K562 (cell line): ENCODE measurements around the gene SLC7A4. TPM values are rescaled to one million over a fixed set of nuclear protein-coding genes. Genes with fewer than 3 reads are reported as not detected.

Source experiments
- ATAC-seq: fragments of 200-7000 bp; cut with Tn5 transposase; 3 replicates; pipeline ENCODE4 v1.9.1; 2020; ENCODE audit warnings: moderate library complexity
- BruUV-seq: library from RNA; stranded (reverse); fragments of 400-500 nt; replicated peaks from 2 replicates; lab custom pipeline; 2021; lab: Mats Ljungman, UMichigan
- CTCF ChIA-PET: fragments of 300-600 bp; formaldehyde crosslinking; extraction: SDS; loops from one replicate; lab custom pipeline; 2021; ENCODE audit warnings: low intra/inter-chr PET ratio; lab: Yijun Ruan, JAX
- POLR2A ChIA-PET: fragments of 300-600, 350-650 bp; sonication (Branson Sonifier 250); formaldehyde crosslinking; extraction: SDS; loops from one replicate; lab custom pipeline; 2021; ENCODE audit warnings: antibody characterized with exemption, inconsistent platforms; lab: Yijun Ruan, JAX
- DNase-seq, 4 experiments: peaks; one replicate each; pipeline versions ENCODE4 v3.0.0 to v3.0.0-alpha.2; 2011 to 2018; ENCODE audit warnings: low spot score in 3 of 4, mixed read lengths in 3 of 4; ENCODE audit errors: extremely low read depth in 1 of 4
- FAIRE-seq: peaks from 2 replicates; lab custom pipeline; 2011; peaks lifted over from hg19 to GRCh38; lab: Jason Lieb, UNC
- H2AFZ ChIP-seq: 2 replicates; pipeline ENCODE4 v1.6.0; 2011; ENCODE audit warnings: low read depth, low read length, control low read depth, inconsistent platforms
- H3K27ac ChIP-seq: fragments of 200-600 bp; 3 replicates; pipeline ENCODE4 v1.8.0; 2011; ENCODE audit warnings: low read depth, mild to moderate bottlenecking, control low read depth, inconsistent platforms, low read length, moderate library complexity, mixed read lengths; ENCODE audit errors: extremely low read depth
- H3K27me3 ChIP-seq, 2 experiments: fragments of 300-600 bp in 1 of 2; 2 replicates in 1 of 2; 3 replicates in 1 of 2; pipeline versions ENCODE4 v1.6.0 to v1.8.0; 2011; ENCODE audit warnings: inconsistent platforms in 2 of 2, low read length in 2 of 2, mild to moderate bottlenecking in 1 of 2, mixed read lengths in 1 of 2, moderate library complexity in 1 of 2; ENCODE audit not compliant: control insufficient read depth in 2 of 2, insufficient read depth in 2 of 2
- H3K36me3 ChIP-seq: fragments of 300-600 bp; 3 replicates; pipeline ENCODE4 v1.8.0; 2011; ENCODE audit warnings: mild to moderate bottlenecking, low read length, inconsistent platforms; ENCODE audit not compliant: control insufficient read depth, insufficient read depth
- H3K4me1 ChIP-seq, 2 experiments: fragments of 200-600 bp in 1 of 2; replicated peaks in 1 of 2; 2 replicates in 1 of 2; 3 replicates in 1 of 2; pipeline versions ENCODE4 v1.5.1 to v1.8.0; 2011; ENCODE audit warnings: inconsistent platforms in 2 of 2, low read length in 2 of 2, mild to moderate bottlenecking in 1 of 2, mixed read lengths in 1 of 2, moderate library complexity in 1 of 2; ENCODE audit not compliant: control insufficient read depth in 2 of 2, insufficient read depth in 2 of 2
- H3K4me2 ChIP-seq: 2 replicates; pipeline ENCODE4 v1.6.1; 2011; ENCODE audit warnings: low read length, control low read depth, inconsistent platforms, mixed read lengths; ENCODE audit not compliant: insufficient read depth
- H3K4me3 ChIP-seq: fragments of 200-600 bp; sonication (generic), shearing (Covaris generic); 2 replicates; pipeline ENCODE4 v1.5.1; 2016; ENCODE audit warnings: control low read depth, inconsistent platforms
- H3K79me2 ChIP-seq: fragments of 200-600 bp; 3 replicates; pipeline ENCODE4 v1.8.0; 2011; ENCODE audit warnings: low read length, inconsistent platforms; ENCODE audit not compliant: control insufficient read depth, insufficient read depth
- H3K9ac ChIP-seq, 2 experiments: 2 replicates each; pipeline versions ENCODE4 v1.6.0 to v1.6.1; 2011; ENCODE audit warnings: low read depth in 2 of 2, low read length in 2 of 2, control low read depth in 1 of 2, inconsistent platforms in 1 of 2, mild to moderate bottlenecking in 1 of 2, mixed read lengths in 1 of 2; ENCODE audit not compliant: insufficient read depth in 1 of 2
- H3K9me1 ChIP-seq: one replicate; pipeline ENCODE4 v1.6.0; 2011; ENCODE audit warnings: inconsistent platforms, mild to moderate bottlenecking, low read length, moderate library complexity; ENCODE audit not compliant: control insufficient read depth, insufficient read depth
- H3K9me3 ChIP-seq: replicated peaks from 2 replicates; pipeline ENCODE4 v1.5.1; 2011; ENCODE audit warnings: low read depth, low read length, inconsistent platforms; ENCODE audit not compliant: control insufficient read depth, insufficient read depth
- H4K20me1 ChIP-seq: replicated peaks from 2 replicates; pipeline ENCODE4 v1.6.1; 2011; ENCODE audit warnings: low read length, inconsistent platforms, mixed read lengths; ENCODE audit not compliant: control insufficient read depth, insufficient read depth
- BACH1 ChIP-seq: fragments of 200-800 bp; sonication (Bioruptor generic); IDR thresholded peaks from 2 replicates; pipeline ENCODE4 v1.6.1; 2016; ENCODE audit warnings: missing genetic modification characterization, missing compliant biosample characterization
- BMI1 ChIP-seq: fragments of 150-350 bp; IDR thresholded peaks from 2 replicates; pipeline ENCODE4 v1.6.1; 2014; ENCODE audit warnings: low read length
- CAMTA2 ChIP-seq: fragments of 250-450 bp; sonication (Bioruptor Pico); conservative IDR thresholded peaks from 2 replicates; pipeline ENCODE4 v1.5.1; 2022
- FOXA3 ChIP-seq, 2 experiments: fragments of 450-650 bp in 1 of 2; sonication (generic) in 1 of 2; formaldehyde crosslinking; IDR thresholded peaks in 1 of 2; conservative IDR thresholded peaks in 1 of 2; 2 replicates each; pipeline versions ENCODE4 v1.4.0 to v1.8.0; 2020 to 2022; ENCODE audit warnings: mild to moderate bottlenecking in 2 of 2, missing genetic modification reagents in 1 of 2
- HDAC6 ChIP-seq: IDR thresholded peaks from 2 replicates; pipeline ENCODE4 v1.6.1; 2012; ENCODE audit warnings: low read depth, mild to moderate bottlenecking, control low read depth, inconsistent platforms, low read length, moderate library complexity
- ID3 ChIP-seq, 2 experiments: fragments of 250-450 bp in 1 of 2; fragments of 450-650 bp in 1 of 2; sonication (Bioruptor Pico) in 1 of 2; IDR thresholded peaks; 2 replicates each; pipeline versions ENCODE4 v1.6.1 to v1.8.0; 2016 to 2021; ENCODE audit warnings: mild to moderate bottlenecking in 2 of 2, moderate library complexity in 2 of 2, missing compliant biosample characterization in 1 of 2, missing genetic modification characterization in 1 of 2
- RCOR1 ChIP-seq, 2 experiments: IDR thresholded peaks; 2 replicates each; pipeline ENCODE4 v1.6.1; 2012; ENCODE audit warnings: low read depth in 2 of 2, low read length in 2 of 2, borderline replicate concordance in 1 of 2, improper control_type of control experiment in 1 of 2
- TBL1XR1 ChIP-seq, 2 experiments: IDR thresholded peaks; 2 replicates each; pipeline ENCODE4 v1.6.1; 2012; ENCODE audit warnings: improper control_type of control experiment in 2 of 2, low read length in 2 of 2, mild to moderate bottlenecking in 1 of 2
- TEAD4 ChIP-seq, 2 experiments: sonication (generic) in 1 of 2; formaldehyde crosslinking in 1 of 2; IDR thresholded peaks; 2 replicates each; pipeline versions ENCODE4 v1.6.1 to v1.8.0; 2012 to 2022; ENCODE audit warnings: borderline replicate concordance in 1 of 2, inconsistent platforms in 1 of 2, low read length in 1 of 2, mild to moderate bottlenecking in 1 of 2, missing genetic modification reagents in 1 of 2
- THAP12 ChIP-seq: fragments of 250-450 bp; sonication (Bioruptor Pico); IDR thresholded peaks from 2 replicates; pipeline ENCODE4 v1.9.0; 2021; ENCODE audit warnings: mild to moderate bottlenecking, inconsistent platforms
- USF1 ChIP-seq: sonication (generic); formaldehyde crosslinking; IDR thresholded peaks from 2 replicates; pipeline ENCODE4 v1.9.0; 2022; ENCODE audit warnings: mild to moderate bottlenecking, missing genetic modification reagents
- USF2 ChIP-seq: sonication (generic); formaldehyde crosslinking; IDR thresholded peaks from 2 replicates; pipeline ENCODE4 v1.5.0; 2020; ENCODE audit warnings: missing genetic modification reagents
- XRCC5 ChIP-seq: fragments of 200-400 bp; formaldehyde crosslinking; IDR thresholded peaks from 2 replicates; pipeline ENCODE4 v1.6.1; 2017; ENCODE audit warnings: low read depth, mild to moderate bottlenecking, low read length
- ZNF764 ChIP-seq: fragments of 250-450 bp; sonication (Bioruptor Pico); IDR thresholded peaks from 2 replicates; pipeline ENCODE4 v1.4.0; 2020; ENCODE audit warnings: low read depth, mild to moderate bottlenecking, moderate library complexity
- WGBS: fragments of 100-300 bp; shearing (Covaris generic); methylation state at CpG from one replicate; pipeline ENCODE4 v1.1.6; 2016; ENCODE audit warnings: low coverage, mixed read lengths; ENCODE audit not compliant: insufficient coverage; ENCODE audit errors: missing lambda C conversion rate; 5-methylcytosine and 5-hydroxymethylcytosine counted together
- in situ Hi-C: fragments of 300-500 bp; cut with MboI; formaldehyde crosslinking; loops from 4 replicates; pipeline ENCODE4 v1.15.0; 2018; ENCODE audit warnings: inconsistent platforms, mixed read lengths
- intact Hi-C: fragments of 100-400 bp; cut with micrococcal nuclease; formaldehyde crosslinking; loops from 2 replicates; pipeline ENCODE4 v1.14.2; 2022
- polyA plus RNA-seq, 8 experiments: library from polyadenylated mRNA; depleted of rRNA in 4 of 8; stranded (reverse) in 5 of 8; unstranded in 3 of 8; fragments of >200 nt; fragmentation: Nextera tagmentation in 2 of 8; fragmentation: Illumina TruSeq in 1 of 8; extraction: Ambion mirVana in 2 of 8; extraction: Trizol in 1 of 8; gene quantifications; 2 replicates each; pipeline versions ENCODE4 v1.2.1 to v1.2.3, GENCODE V29; 2011 to 2014; ENCODE audit warnings: inconsistent platforms in 1 of 8, missing spikeins in 1 of 8
- total RNA-seq, 7 experiments: library from RNA; depleted of rRNA in 6 of 7; stranded (reverse); fragments of >200 nt in 6 of 7; fragmentation: Illumina TruSeq in 2 of 7; extraction: Trizol in 2 of 7; gene quantifications; 2 replicates each; pipeline versions ENCODE4 v1.2.1 to v1.2.3, GENCODE V29; 2011 to 2021; ENCODE audit warnings: low replicate concordance in 1 of 7

The SLC7A4 gene
- total and polyA plus RNA-seq, 9 of the 15 experiments (the other 6 are each of a cell fraction or from before 2014, with no cell fraction given): not detected

- Histone ChIP-seq H3K9me1 (no peaks in the 10 kb centered on the region), H3K36me3 (no peaks in the 10 kb centered on the region), H3K27me3 (peaks cover 19 to 44% of the 10 kb centered on the region in 2 experiments; a peak in 4 of 5 replicates), H2AFZ (no peak overlapping the region), H3K27ac (no peak overlapping the region), H3K4me3 (no peak overlapping the region), H3K9me3 (no peaks in the 10 kb centered on the region), H3K4me1 (peaks cover 31 to 38% of the 10 kb centered on the region in 2 experiments), H3K79me2 (no peaks in the 10 kb centered on the region), H3K9ac (peak overlapping the region in 1 of 2 experiments; percentile 53; a peak in 2 of 4 replicates), H3K4me2 (no peak overlapping the region), H4K20me1 (peaks cover 13% of the 10 kb centered on the region)
- intact Hi-C loops: no loop called here
- in situ Hi-C loops: no loop called here
- CTCF ChIA-PET: no interaction called here
- no TSS peak for BruUV-seq
- ATAC-seq: peak; percentile 3; the same call in 1 of the 3 replicates
- DNase-seq: peak; percentile 62 to 76 (median 70)
- POLR2A ChIA-PET: interaction anchor here (0.6 to 12.9 kb wide), 7 partner anchors 9 to 80 kb away, joined by 3 to 120 read pairs (median 4); partner anchors contain the start of genes P2RX6 and SLC7A4
- no peak for FAIRE-seq
- 13% methylated on average over 6 of the region's 6 CpGs for WGBS
- TF ChIP-seq TEAD4 (IDR thresholded peaks at IDR 0.05; ENCODE audit: low read length) (no peak), TEAD4 (CRISPR knock-in tag; IDR thresholded peaks at IDR 0.05; ENCODE audit: borderline replicate concordance) (0 out of 2 replicates have a peak, but pooled peaks have one; percentile 78), TBL1XR1 (IDR thresholded peaks at IDR 0.05; ENCODE audit: low read length in 2 of 2) (no peak), XRCC5 (0 out of 2 replicates have a peak, but pooled peaks have one; percentile 17), CAMTA2 (CRISPR knock-in tag) (no peak), BACH1 (tag) (no peak), THAP12 (peak; percentile 17; the same call in 1 of the 2 replicates), ID3 (CRISPR knock-in tag; IDR thresholded peaks at IDR 0.05) (0 out of 2 replicates have a peak, but pooled peaks have one; percentile 51), ID3 (tag; IDR thresholded peaks at IDR 0.05) (peak; percentile 38; the same call in 1 of the 2 replicates), HDAC6 (0 out of 2 replicates have a peak, but pooled peaks have one; percentile 45), BMI1 (no peak), ZNF764 (no peak), FOXA3 (CRISPR knock-in tag; conservative IDR thresholded peaks at IDR 0.05 in 1 of 2, IDR thresholded peaks at IDR 0.05 in 1 of 2) (peak in 1 of 2 experiments; percentile 10; a peak in 1 of 4 replicates), USF2 (CRISPR knock-in tag) (no peak), USF1 (no peak; the same call in none of the 2 replicates), RCOR1 (IDR thresholded peaks at IDR 0.05; ENCODE audit: borderline replicate concordance in 1 of 2, low read depth in 2 of 2, low read length in 2 of 2) (0 out of 4 replicates have a peak, but pooled peaks of 1 of the 2 experiments have one; percentile 7)
Observed at GRCh38 chr22:21042978-21043859, 10.9 kb upstream of the SLC7A4 start.
